ENCODE data around the gene SPRN.

The SPRN gene

DNA sequence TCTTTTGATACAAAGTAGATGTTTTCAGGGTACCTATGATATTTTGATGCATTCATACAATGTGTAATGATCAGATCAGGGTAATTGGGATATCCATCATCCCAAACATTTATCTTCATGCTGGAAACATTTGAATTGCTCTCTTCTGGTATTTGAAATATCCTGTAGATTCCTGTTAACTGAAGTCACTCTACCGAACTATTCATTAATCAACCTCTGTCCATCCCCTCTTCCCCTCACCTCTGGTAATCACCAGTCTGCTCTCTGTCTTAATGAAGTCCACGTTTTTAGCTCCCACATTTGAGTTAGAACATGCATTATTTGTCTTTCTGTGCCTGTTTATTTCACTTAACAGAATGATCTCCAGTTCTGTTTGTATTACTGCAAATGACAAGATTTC, 19.2 kb downstream of the SPRN start:
- no peak for DNase-seq (ENCODE audit: low read depth, low spot score)
- TF ChIP-seq, protein P1, sequence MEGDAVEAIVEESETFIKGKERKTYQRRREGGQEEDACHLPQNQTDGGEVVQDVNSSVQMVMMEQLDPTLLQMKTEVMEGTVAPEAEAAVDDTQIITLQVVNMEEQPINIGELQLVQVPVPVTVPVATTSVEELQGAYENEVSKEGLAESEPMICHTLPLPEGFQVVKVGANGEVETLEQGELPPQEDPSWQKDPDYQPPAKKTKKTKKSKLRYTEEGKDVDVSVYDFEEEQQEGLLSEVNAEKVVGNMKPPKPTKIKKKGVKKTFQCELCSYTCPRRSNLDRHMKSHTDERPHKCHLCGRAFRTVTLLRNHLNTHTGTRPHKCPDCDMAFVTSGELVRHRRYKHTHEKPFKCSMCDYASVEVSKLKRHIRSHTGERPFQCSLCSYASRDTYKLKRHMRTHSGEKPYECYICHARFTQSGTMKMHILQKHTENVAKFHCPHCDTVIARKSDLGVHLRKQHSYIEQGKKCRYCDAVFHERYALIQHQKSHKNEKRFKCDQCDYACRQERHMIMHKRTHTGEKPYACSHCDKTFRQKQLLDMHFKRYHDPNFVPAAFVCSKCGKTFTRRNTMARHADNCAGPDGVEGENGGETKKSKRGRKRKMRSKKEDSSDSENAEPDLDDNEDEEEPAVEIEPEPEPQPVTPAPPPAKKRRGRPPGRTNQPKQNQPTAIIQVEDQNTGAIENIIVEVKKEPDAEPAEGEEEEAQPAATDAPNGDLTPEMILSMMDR (IDR thresholded peaks at IDR 0.05; ENCODE audit: insufficient read depth, low read length, missing control alignments): no peak
- no peak overlapping the region for H3K4me3 ChIP-seq (ENCODE audit: low read depth, low read length)
- ChIA-PET POLR2A (no interaction called here), CTCF (interaction anchor here (1.2 to 1.5 kb wide), 2 partner anchors 15 to 76 kb away, joined by 3 read pairs; no protein-coding TSS in a partner anchor)

DNA sequence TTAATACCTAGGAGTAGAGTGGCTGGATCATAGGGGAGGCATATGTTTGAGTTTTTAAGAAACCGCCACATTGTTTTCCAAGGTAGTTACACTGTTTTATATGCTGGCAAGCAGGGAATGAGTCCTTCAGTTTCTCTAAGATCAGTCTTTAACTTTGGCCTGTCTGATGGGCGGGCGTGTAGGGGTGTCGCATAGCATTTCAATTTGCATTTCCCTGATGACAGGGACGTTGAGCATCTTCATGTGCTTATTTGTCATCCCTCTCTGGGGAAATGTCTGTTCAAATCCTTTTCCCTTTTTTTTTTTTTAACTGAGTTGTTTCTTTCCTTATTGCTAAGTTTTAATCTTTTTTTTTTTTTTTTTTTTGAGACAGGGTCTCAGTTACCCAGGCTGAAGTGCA, 20.6 kb downstream of the SPRN start:
- TF ChIP-seq, protein P1 (IDR thresholded peaks at IDR 0.05; ENCODE audit: insufficient read depth, low read length, missing control alignments): no peak
- CTCF ChIA-PET: interaction anchor here (0.7 kb wide), 1 partner anchor 74 kb away, joined by 3 read pairs; no protein-coding TSS in a partner anchor
- POLR2A ChIA-PET: no interaction called here
- H3K4me3 ChIP-seq (ENCODE audit: low read depth, low read length): no peak overlapping the region
- DNase-seq (ENCODE audit: low read depth, low spot score): no peak

DNA sequence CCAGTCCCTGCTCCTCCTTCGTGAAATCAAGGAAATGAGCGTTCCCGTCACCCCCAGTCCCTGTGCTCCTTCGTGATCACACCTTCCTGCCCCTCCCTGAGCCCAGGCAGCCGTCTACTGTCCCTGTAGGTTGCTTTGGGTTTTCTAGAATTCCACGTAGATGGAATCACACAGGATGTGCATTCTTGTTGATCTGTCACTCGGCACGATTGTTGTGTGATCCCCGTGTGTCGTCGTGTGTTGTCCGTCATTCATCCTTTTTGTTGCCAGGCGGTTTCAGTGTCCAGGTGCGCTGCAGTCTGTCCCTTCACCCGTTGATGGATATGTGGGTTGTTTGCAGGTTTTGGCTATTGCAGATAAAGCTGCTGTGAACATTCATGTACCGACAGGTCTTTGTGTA, 21.1 kb downstream of the SPRN start:
- H3K4me3 ChIP-seq (ENCODE audit: low read depth, low read length): no peak overlapping the region
- TF ChIP-seq, protein P1 (IDR thresholded peaks at IDR 0.05; ENCODE audit: insufficient read depth, low read length, missing control alignments): no peak
- no peak for DNase-seq (ENCODE audit: low read depth, low spot score)
- POLR2A ChIA-PET: no interaction called here
- CTCF ChIA-PET: interaction anchor here (0.7 kb wide), 1 partner anchor 74 kb away, joined by 3 read pairs; no protein-coding TSS in a partner anchor

DNA sequence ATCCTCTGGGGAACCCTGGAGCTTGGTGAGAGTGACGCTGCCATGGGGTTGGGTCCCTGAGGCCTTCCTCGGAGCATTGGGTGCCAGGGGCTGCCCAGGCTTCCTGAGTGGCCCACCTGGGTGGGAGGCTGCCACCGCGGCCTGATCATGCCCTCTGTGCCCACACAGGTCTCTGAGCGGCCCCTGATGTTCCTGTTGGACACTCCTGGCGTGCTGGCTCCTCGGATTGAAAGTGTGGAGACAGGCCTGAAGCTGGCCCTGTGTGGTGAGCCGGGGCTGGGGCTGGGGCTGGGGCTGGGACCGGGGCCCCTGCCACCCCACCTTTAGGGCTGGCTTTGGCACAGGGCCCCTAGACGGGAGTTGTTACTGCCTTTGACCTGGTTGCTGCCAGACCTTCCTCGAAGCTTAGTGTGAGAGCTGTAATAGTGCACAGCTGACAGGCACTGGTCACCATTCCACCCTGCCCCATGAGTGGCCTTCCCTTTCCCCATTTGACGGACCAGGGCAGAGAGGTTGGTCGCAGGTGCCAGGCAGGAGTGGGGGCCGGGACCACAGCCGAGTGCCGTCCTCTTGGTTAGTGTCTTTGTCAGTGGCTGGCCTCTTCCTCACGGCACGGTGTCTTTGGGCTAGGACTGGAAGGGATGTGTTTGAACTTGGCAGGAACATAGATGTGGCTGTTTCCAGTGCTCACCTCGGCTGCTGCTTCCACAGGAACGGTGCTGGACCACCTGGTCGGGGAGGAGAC, 22.3 kb downstream of the SPRN start:
- ChIA-PET POLR2A (no interaction called here), CTCF (no interaction called here)
- H3K4me3 ChIP-seq (ENCODE audit: low read depth, low read length): no peak overlapping the region
- TF ChIP-seq, protein P1 (IDR thresholded peaks at IDR 0.05; ENCODE audit: insufficient read depth, low read length, missing control alignments): no peak
- DNase-seq (ENCODE audit: low read depth, low spot score): no peak

DNA sequence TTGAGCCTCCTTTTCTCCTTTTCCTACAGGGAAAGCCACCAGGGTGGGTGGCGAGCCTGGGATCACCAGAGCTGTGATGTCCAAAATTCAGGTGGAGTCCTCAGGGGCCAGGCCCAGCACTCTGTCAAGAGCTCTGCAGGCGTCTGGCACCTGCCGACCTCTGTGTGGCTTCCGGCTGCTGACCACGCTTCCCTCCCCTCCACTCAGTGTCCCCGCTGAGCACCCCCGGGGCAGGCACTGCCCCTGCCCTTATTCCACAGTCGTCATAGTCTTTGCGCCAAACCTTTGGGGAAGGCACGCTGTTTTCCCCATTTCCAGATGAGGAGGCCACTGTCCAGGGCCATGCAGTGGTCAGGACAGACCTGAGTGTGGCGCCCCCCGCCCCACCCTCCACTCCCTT, 22.9 kb downstream of the SPRN start:
- H3K4me3 ChIP-seq (ENCODE audit: low read depth, low read length): no peak overlapping the region
- ChIA-PET POLR2A (no interaction called here), CTCF (no interaction called here)
- TF ChIP-seq, protein P1 (IDR thresholded peaks at IDR 0.05; ENCODE audit: insufficient read depth, low read length, missing control alignments): no peak
- no peak for DNase-seq (ENCODE audit: low read depth, low spot score)

DNA sequence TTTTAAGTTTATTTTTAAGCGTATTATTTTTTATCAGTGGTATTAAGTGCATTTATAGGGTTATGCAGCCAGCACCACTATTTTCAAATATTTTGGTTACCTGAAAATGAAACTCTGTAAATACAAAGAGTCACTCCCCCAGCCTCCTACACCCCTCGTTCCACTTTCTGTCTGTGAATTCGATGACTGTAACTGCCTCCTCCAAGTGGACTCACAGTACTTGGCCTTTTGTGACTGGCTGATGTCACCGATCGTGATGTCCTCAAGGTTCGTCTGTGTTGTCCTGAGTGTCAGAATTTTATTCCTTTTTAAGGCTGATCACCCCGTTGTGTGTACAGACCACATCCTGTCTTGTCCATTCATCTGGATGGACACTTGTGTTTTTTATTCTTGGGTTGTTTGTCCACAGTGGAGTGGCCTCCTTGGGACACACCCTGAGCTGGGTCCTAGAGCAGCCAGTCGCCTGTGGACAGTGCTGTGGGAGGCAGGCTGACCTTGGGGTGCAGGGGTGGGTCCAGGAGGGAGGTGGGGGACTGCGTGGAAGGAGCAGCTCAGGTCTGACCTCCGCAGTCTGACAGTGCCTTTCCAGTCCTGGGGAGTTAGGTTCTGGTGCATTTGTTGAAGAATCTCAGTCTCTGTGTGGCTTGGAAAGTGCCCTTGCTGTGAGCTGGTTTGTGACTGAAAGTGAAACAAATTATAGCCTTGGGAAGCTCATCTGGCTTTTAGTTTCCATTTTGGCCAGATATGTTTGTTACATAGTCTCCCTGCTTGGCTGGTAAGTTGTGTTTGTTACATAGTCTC, 23.6 kb downstream of the SPRN start:
- no peak for DNase-seq (ENCODE audit: low read depth, low spot score)
- CTCF ChIA-PET: no interaction called here
- POLR2A ChIA-PET: no interaction called here
- no peak overlapping the region for H3K4me3 ChIP-seq (ENCODE audit: low read depth, low read length)
- TF ChIP-seq, protein P1 (IDR thresholded peaks at IDR 0.05; ENCODE audit: insufficient read depth, low read length, missing control alignments): no peak

Measured in AG04449 (cell line).